Upper lobe of left lung (tissue), 4 donors: ENCODE measurements around the gene NR4A2.

Experiments
- EP300 ChIP-seq, 4 donors: sonication (generic); formaldehyde crosslinking; IDR thresholded peaks; one replicate each; pipeline ENCODE4 v1.5.1; 2017; ENCODE audit warnings: antibody characterized with exemption in 4 of 4, control low read depth in 2 of 4
- POLR2A ChIP-seq, 4 donors: fragments of 450-650 bp; IDR thresholded peaks; one replicate each; pipeline ENCODE4 v1.5.1; 2016 to 2017; ENCODE audit warnings: antibody characterized with exemption in 4 of 4, mild to moderate bottlenecking in 2 of 4
- POLR2AphosphoS5 ChIP-seq, 2 donors: sonication (generic); formaldehyde crosslinking; IDR thresholded peaks; one replicate each; pipeline ENCODE4 v1.5.1; 2017; ENCODE audit warnings: antibody characterized with exemption in 2 of 2
- TF ChIP-seq, protein P1 (sequence below), 6 experiments: fragments of 450-650 bp in 4 of 6; fragments of 200-600 bp in 2 of 6; sonication (generic) in 2 of 6; IDR thresholded peaks; one replicate each; pipeline ENCODE4 v1.5.1; 2016 to 2019; ENCODE audit warnings: antibody characterized with exemption in 6 of 6

DNA sequence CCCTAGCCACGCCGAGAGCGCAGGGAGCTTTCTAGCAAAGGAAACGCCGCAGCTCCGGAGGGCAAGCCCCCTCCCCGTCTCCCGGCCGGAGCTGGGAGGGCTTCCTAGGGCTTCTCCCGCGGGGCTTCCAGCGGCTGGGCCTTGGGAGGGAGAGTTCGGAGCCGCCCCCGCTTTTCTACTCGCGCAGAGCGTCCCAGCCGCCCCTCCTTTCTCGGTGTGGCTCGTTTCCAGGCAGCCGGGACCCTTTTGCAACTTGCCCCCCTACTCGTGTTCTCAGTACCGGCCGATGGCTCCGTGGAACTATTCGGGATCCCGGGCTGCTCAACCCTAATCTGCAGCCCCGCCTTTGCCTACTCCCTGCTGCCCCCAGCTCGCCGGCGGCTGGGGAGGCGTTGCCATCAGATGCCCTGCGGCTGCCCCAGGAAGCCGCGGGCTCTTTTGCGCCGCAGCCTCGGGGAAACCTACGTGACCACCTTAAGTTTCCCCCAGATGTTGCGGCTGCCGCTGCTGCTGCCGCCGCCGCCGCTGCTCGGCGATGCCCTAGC lies 1.5 kb upstream of the NR4A2 start:
- TF ChIP-seq POLR2A (IDR thresholded peaks at IDR 0.05): peak in 2 of 4 donors; percentile 52 to 61
- TF ChIP-seq, protein P1, sequence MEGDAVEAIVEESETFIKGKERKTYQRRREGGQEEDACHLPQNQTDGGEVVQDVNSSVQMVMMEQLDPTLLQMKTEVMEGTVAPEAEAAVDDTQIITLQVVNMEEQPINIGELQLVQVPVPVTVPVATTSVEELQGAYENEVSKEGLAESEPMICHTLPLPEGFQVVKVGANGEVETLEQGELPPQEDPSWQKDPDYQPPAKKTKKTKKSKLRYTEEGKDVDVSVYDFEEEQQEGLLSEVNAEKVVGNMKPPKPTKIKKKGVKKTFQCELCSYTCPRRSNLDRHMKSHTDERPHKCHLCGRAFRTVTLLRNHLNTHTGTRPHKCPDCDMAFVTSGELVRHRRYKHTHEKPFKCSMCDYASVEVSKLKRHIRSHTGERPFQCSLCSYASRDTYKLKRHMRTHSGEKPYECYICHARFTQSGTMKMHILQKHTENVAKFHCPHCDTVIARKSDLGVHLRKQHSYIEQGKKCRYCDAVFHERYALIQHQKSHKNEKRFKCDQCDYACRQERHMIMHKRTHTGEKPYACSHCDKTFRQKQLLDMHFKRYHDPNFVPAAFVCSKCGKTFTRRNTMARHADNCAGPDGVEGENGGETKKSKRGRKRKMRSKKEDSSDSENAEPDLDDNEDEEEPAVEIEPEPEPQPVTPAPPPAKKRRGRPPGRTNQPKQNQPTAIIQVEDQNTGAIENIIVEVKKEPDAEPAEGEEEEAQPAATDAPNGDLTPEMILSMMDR (IDR thresholded peaks at IDR 0.05): peak in 3 of 6 experiments; percentile 12 to 18 (median 18)
- peak in 1 of 2 donors; percentile 21 for TF ChIP-seq POLR2AphosphoS5 (IDR thresholded peaks at IDR 0.05)
- no peak for TF ChIP-seq EP300 (IDR thresholded peaks at IDR 0.05)
